GM19239 (cell line): ENCODE results near the gene ADGRL3.
"Not testable (repeated sequence)": the region's sequence is repeated elsewhere in the genome, so short reads cannot be mapped to it uniquely, and the experiment has no call there.

Source experiments
- DNase-seq: peaks from one replicate; pipeline ENCODE4 v3.0.0; 2011; ENCODE audit warnings: low spot score; ENCODE audit not compliant: insufficient read length
- FAIRE-seq: peaks from 2 replicates; lab custom pipeline; 2011; peaks lifted over from hg19 to GRCh38; lab: Jason Lieb, UNC

The ADGRL3 gene

DNA sequence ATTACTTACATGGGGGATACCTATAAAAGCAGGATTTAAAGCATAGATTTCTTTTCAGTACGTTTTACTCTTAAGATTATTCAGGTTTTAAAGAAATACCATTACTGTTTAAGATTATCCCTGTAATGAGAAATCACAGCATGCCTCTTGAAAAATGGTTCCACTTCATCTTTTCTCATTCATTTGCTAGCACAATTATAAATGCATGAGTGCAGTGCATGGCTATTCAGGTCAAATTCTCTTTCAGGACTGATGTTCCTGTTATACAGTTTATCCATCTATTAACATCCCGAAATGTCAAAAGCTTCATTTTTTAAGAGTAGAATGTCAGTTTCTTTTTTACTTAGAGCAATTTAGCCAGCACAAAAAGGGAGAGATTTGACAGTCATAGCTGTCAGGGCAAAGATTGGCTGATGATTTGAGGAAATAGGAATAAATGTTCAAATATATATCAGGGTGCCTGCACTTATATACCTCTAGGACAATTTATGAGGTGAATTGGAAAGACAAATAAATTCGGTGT, 135.2 kb downstream of the ADGRL3 start:
- FAIRE-seq, result no peak
- no peak for DNase-seq

DNA sequence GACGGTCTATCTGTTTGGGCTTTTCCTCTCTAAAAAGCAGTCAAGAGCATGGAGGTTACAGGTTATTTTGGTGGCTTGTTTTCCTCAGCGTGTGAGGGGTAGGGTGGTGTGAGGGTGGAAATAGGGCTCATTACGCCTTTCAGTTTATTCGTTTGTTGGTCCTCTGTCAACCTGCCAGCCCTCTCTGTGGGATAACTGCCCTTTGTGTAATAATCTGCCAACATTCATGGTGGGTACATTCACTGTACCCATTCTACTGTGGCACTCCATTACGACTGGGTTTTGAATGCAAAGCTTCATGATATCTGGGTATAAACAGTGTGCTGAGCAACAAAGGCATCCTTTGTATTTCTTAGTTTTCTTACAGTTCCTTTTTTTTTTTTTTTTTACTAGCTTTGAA, 136.4 kb downstream of the ADGRL3 start:
- FAIRE-seq, result no peak
- no peak for DNase-seq

DNA sequence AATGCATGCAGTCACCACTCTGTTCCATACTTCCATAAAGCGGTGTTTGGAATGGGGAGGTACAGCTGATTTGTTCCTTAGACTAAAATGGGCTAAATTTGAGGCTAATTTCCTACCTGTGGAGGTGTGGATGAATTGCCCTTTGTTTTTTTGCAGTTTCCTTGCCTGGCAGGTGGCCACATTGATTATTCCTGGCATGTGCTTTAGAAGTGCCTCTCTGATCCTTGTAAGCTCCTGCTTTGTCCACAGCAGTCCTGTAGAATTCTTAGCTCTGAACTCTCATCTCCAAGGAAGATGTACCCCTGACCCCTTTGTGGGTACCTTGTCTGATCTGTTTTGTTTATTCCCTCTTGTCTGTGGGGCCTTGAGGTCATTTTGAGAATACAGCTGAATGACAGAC, 136.8 kb downstream of the ADGRL3 start:
- FAIRE-seq, result no peak

DNA sequence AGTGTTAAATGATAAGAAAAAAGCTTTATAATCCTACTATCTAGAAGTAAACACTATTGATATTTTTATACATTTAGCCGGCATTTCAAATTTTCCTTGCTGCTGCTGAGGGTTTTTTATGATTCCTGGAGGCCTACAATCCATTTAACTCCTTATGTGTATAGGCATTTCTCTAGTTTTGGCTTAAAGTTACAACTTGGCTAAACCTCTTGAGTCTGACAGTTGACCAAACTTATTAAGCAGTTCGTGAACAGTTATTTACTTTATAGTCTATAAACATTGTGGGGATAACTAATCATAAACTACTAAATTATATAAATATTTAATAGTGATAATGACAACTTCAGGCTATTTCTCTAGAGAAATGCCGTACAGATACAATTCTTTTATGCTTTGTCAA, 141.9 kb downstream of the ADGRL3 start:
- FAIRE-seq (no peak), DNase-seq (no peak)

More for the DNA sequence above, 136.8 kb downstream of the ADGRL3 start:
- DNase-seq, result no peak

DNA sequence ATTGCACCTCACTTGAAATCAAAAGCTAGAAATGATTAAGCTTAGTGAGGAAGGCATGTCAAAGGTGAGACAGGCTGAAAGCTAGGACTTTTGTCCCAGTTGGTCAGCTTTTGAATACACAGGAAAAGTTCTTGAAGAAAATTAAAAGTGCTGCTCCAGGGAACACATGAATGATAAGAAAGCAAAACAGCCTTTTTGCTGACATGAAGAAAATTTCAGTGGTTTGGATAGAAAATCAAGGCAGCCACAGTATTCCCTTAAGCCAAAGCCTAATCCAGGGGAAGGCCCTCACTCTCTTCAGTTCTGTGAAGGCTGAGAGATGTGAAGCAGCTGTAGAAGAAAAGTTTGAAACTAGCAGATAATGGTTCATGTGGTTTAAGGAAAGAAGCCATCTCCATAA, 150.8 kb downstream of the ADGRL3 start:
- no peak for DNase-seq
- FAIRE-seq, result no peak

DNA sequence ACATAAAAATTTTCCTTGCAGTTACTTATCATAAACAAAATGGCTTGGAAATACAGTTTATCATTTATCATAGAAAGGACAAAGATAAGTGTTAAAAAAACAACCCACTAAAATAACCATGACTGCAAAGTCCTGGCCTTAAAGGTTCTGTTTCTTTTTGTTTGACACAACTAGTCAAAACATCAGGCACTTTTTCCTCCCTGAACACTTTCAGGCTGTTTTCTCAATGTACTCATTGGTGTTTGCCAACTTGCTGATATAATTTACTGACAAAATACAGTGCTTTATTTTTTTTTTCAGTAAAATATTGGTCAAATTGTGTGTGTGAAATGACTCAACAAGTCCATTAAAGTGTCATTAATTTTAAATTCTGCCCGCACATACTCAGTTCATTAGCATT, 156.6 kb downstream of the ADGRL3 start:
- FAIRE-seq (no peak), DNase-seq (no peak)

DNA sequence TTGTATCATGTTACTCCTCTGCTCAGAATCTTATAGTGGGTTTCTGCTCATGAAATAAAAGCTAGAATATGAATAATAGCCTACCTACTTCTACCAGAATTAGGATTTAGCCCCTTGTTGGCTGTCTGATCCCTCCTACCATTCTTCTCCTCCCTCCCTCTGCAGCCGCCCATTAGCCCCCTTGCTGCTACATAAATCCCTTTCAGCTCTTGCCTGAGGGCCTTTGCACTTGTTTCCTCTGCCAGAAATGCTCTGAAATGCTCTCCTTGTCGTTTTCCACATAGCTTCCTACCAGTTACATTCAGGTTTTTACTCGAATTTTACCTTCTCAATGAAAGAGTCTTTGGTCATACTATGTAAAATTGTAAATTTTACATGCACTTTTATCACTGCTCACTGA, 159.2 kb downstream of the ADGRL3 start:
- DNase-seq, result no peak
- FAIRE-seq, result no peak

DNA sequence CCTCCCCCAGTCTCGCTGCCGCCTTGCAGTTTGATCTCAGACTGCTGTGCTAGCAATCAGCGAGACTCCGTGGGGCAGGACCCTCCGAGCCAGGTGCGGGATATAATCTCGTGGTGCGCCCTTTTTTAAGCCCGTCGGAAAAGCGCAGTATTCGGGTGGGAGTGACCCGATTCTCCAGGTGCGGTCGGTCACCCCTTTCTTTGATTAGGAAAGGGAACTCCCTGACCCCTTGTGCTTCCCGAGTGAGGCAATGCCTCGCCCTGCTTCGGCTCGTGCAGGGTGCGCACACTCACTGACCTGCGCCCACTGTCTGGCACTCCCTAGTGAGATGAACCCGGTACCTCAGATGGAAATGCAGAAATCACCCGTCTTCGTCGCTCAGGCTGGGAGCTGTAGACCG, 172.7 kb downstream of the ADGRL3 start:
- not testable (repeated sequence) for FAIRE-seq

DNA sequence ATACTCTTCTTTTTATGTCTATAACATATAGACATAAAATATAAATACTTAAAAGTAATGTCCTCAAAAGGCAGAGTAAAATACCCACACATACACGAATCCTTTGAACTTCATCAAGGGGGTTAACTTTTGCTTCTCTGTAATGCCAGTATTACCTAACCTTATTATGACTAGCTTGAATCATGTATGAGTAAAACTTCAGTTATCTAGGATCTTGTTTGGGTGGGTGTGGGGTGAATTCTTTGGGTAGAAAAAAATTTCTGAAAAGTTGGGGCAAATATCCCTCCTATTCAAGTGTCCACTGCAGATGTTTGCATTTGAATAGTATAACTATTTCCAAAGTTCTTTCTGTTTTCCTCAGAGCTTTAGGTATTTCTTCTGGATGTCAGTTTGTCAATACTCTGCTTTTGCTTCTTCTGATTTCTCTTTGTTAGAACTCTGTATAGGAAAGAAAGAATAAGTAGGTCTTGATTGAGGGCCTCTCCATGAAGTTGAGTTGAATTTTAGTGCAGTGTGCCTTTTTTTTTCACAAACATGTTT, 173.8 kb downstream of the ADGRL3 start:
- DNase-seq (no peak), FAIRE-seq (no peak)

More for the DNA sequence above, 172.7 kb downstream of the ADGRL3 start:
- DNase-seq, result not testable (repeated sequence)

DNA sequence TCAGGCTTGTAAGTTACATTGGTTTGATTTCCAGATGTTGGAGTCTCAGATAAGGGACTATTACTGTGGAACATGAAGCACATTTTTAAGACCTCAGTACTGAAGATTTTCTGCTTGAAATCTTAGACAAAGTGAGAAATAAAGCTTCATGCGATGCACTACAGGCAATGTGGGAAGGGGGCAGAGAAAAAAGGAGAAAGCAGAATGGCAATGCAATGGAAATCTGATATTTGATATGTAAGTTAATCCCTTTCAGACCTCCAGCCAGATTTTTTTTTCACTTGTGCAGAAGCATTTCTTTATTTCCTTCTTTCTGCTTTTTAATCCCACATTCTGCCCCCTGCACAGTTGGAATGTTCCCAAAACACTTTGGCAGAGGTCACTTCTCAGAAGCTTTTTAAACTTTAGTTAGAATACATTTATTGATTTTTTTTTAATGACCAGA, 174.3 kb downstream of the ADGRL3 start:
- DNase-seq, result no peak
- no peak for FAIRE-seq

DNA sequence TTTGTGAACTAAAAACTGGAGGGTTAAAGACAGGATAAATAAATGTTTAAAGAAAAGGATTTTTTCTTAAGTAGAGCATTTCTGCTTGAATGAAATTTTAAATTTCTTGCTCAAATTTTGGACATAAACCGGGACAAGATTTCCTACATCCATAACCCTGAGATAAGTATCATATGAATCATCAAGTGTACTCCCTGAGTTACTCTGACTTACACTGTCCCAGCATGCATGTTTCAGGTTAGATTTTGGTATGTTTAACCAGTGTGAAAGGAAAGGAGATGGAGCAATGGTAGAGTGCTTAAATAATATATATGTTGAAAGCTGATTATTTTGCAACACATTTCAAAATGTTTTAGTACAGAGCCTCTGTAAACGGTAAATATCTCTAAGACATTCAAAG, 175.2 kb downstream of the ADGRL3 start:
- DNase-seq (no peak), FAIRE-seq (no peak)

DNA sequence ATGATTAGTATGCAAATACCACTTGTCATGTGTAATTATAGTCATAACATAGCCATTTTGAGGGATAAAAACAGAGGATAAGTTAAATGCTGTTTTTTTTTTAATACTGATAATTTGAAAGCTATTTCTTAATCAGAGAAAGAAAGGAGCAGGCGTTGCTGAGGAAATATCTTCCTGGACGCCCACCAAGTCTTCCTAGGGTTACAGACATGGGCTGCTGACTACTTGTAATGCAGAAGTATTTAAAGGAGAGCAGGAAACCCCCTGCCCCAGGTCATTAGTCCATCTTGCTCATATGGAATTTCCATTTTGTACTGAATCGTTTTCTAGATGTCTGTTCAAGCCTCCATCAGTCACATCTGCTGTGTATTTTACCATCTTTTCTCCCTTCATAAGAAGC, 176.2 kb downstream of the ADGRL3 start:
- FAIRE-seq (no peak), DNase-seq (no peak)

DNA sequence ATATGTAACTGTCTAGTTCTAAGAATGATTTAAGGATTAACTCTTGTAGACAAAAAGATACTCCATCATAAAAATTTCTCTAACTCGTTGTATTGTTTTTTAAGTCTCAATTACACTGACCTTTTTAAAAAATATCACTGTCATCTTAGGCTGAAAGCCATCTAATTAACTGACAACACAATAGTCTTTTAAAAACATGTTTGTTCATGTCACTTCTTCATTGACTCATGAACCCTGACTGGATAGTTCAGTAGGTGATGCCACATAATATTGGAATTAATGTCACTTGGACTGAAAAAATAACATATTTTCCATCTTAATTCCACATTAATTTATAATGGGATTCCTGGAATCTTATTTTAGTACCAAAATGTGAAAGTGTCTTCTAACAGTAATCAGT, 179.3 kb downstream of the ADGRL3 start:
- no peak for DNase-seq
- FAIRE-seq, result no peak

DNA sequence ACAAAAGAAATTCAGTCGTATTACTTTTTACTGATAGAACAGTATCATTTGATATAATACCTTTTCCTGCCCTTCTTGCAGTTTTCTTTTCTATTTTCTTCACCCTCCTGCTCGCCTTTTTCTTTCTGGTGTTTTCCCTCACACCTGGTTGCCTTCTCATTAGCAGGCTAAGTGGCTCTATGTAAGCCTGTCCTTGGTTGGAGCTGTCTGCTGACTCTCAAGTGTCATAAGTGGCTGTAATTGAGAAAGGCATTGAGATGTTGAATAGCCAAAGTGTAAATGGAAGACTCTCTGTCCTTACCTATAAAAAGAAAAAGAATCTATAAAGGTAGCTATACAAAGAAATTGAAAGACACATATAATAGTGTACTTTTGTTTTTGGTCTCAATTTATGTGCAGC, 180.7 kb downstream of the ADGRL3 start:
- DNase-seq (no peak), FAIRE-seq (no peak)

DNA sequence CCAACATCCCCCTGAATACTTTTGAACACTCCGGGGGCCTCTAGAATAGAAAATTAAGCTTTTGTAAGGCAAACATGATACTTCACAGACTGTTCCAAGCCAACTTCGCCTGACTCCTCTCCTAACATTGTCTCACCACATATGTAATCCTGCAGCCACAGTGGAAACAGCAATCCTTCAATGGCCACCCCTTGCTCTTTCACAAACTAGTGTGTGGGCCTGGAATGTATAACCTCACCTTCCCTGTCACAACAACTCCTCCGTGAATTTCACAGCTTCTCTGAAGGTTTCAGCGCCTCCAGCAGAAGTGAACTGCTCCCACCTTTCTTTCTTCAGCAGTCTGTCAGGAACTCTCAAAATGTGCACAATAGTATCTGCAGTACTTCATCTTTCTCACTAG, 185.1 kb downstream of the ADGRL3 start:
- no peak for FAIRE-seq

DNA sequence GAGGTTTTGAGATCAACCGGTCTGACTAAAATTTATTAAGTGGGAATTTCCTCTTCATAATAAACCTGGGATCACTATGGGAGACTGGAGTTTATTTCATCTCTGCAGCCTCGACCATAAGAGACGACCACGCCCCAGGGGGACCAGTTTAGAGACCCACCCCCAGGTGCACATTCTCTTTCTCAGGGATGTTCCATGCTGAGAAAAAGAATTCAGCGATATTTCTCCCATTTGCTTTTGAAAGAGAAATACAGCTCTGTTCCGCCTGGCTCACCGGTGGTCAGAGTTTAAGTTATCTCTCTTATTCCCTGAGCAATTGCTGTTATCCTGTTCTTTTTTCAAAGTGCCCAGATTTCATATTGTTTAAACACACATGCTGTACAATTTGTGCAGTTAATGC, 187.2 kb downstream of the ADGRL3 start:
- FAIRE-seq, DNase-seq: not testable (repeated sequence)

More for the DNA sequence above, 185.1 kb downstream of the ADGRL3 start:
- no peak for DNase-seq

DNA sequence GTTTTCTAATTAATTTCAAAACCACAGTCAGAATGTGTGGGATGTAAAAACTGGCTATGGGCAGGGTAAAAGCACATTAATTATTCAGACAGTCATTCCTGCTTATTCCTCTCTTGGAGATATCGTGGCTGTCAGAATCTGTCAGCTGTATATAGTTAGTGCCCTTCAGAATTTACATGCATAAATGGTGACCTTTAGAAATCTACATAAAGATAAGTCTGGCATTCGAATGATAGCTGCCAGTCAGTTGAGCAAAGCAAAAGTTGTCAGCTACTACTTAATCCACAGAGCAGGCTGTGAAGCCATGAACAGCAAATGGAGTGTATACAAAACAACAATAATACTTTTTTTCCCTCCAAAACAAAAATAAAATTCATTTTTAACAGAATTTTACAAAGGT, 189.5 kb downstream of the ADGRL3 start:
- DNase-seq (no peak), FAIRE-seq (no peak)

DNA sequence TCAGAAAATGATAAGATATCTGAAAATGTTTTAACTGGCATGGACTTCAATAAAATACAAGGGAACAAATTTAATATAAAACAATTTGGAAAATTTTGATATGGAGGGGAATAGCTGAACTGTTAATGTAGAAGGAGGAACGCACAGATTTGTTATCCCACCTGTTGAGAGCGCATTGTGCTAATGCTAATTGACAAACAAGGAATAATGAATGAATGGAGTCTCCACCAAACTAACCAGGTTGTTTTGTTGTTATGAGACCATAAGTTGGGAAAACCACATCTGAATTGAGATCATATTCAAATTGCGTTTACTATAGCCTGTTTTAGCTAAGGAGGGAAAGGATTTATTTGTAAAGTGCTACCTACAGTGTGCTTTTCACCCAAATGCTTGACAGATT, 195.6 kb downstream of the ADGRL3 start:
- FAIRE-seq (no peak), DNase-seq (no peak)

DNA sequence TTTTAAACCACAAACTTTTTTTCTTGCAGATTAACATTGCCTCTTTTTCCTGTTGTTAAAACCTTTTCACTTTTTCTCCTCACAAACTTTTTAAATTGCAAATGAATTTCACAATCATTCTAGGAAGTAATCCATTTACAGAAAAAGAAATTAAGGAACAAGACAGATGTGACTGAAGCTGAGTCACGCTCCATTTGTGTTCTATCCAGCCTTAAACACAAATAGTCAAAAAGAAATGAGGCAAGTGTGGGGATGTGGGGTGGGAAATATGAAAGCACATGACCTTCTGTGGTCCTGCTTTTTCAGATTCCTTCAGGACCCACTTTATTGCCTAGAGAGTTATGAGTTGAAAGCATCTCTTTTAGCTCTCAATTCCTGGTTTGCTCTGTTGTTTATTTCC, 197.0 kb downstream of the ADGRL3 start:
- FAIRE-seq, result no peak

DNA sequence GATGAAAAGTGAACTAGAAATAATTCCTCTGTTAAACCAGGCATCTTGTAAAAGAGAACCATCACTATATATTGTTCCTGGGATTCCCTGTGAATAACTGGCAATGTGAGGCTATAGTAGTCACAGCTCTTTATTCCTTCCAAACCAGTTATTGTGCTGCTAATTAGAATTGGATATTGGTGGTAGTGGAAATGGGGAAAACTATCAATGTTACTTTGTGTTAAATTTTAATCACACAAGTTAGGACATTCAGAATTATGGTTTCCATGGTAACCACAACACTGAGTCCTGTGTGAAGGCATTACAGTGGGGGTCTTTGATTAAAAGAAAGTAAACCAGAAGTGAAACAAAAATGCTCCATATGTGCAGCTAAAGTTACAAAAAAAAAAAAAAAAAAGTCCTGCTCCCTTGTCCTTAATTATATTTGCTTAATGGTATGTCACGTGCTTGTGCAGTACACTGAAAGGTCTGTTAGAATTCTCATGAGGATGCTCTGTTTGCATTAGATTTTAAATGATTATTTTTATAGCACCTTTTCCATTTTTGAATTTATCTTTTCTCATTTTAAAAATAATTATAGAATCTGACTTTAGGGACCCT, 200.4 kb downstream of the ADGRL3 start:
- no peak for DNase-seq
- FAIRE-seq, result no peak

More for the DNA sequence above, 197.0 kb downstream of the ADGRL3 start:
- DNase-seq, result no peak

DNA sequence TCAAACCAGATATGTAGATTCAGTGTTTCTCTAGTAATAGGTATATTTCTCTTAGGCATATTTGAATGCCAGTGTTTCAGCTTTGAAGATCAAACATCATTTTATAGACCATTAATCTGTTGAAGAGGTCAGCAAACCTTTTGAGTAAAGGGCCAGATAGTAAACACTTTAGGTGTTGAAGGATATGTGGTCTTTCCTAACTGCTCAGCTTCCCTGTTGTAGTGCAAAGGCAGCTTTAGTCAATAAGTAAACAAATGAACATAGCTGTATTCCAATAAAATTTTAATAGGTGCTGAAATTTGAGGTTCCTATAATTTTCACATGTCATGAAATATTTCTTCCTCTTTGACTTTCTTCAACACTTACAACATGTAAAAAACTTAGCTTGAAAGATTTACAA, 201.6 kb downstream of the ADGRL3 start:
- FAIRE-seq (no peak), DNase-seq (no peak)

DNA sequence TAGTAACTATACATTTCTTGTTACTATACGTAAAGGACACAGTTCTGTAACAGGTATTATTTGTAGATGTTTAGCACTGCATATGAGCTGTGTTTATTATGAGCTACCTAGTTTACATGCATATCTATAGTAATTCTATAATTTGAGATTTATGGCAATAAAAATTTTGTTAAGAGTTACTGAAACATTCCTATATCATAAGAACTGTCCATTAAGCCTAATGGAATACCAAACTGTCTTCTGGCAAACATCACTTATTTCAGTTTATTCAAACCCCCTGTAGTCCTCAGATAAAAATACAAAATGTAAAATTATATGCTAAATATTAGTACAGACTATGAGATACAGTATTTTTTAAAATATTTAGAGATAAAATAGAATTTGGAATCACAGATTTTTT, 205.2 kb downstream of the ADGRL3 start:
- FAIRE-seq, result no peak
- no peak for DNase-seq
